T-helper 2 cell treated with Interferon-gamma antibody and Interleukin-4, amounts not matched to agents 100 ng/mL and 5 ng/mL, for 36 hours (primary cell): Measurements from ENCODE around the gene DAPK2. TPM values are rescaled to one million over a fixed set of nuclear protein-coding genes. Genes with fewer than 3 reads are reported as not detected.

Source experiments
- intact Hi-C: fragments of 100-400 bp; cut with micrococcal nuclease; formaldehyde crosslinking; loops from one replicate; pipeline ENCODE4 v1.15.1; 2023
- total RNA-seq: library from RNA; stranded (reverse); gene quantifications from 2 replicates; pipeline ENCODE4 v1.2.3, GENCODE V29; 2022

Gene DAPK2
- total RNA-seq, 1 donor from 2014 or later = 3.9 TPM

DNA sequence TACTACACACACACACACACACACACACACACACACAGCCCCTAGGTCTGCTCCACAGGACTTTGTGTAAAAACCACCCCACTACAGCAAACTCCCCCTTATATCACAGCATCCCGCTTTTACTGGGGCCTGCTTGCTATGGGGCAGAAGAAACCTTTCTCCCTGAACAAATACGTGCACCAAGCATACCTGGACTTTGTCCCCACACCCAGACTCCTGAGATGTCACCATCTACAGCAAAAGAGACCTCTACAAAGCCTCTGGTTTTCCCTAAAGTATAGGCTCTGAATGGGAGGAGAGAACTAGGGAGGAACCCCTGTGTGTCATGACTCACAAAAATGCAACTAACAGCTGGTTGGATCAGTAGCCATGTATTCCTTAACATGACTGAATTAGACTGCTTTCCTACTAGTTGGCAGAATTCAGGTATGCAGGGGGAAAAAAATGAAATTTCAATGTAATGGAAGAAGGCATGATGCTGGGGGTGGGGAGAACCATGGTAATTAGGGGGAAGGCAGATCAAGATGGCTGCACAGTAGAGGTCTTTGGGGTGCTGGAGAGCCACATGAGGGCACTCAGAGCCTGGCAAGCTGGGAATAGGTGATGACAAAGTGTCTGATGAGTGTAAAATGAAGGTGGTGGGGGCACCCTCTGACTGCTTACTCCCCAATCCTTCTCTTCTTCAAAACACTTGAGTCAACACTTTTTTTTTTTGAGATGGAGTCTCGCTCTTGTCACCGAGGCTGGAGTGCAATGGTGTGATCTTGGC, 45.9 kb downstream of the DAPK2 start:
- intact Hi-C loops = no loop called here

GRCh38 chr15:63999177-63999576, 47.1 kb downstream of the DAPK2 start:
- intact Hi-C loops = no loop called here

GRCh38 chr15:63998489-63998888, 47.8 kb downstream of the DAPK2 start:
- intact Hi-C loops = no loop called here

- intact Hi-C loops = no loop called here
Observed at GRCh38 chr15:63997715-63998442, 48.4 kb downstream of the DAPK2 start.

GRCh38 chr15:63996794-63997357, 49.4 kb downstream of the DAPK2 start:
- intact Hi-C loops = no loop called here

- intact Hi-C loops = no loop called here
Observed at GRCh38 chr15:63995789-63996188, 50.5 kb downstream of the DAPK2 start.

GRCh38 chr15:63994073-63994600, 52.1 kb downstream of the DAPK2 start:
- intact Hi-C loops = no loop called here

DNA sequence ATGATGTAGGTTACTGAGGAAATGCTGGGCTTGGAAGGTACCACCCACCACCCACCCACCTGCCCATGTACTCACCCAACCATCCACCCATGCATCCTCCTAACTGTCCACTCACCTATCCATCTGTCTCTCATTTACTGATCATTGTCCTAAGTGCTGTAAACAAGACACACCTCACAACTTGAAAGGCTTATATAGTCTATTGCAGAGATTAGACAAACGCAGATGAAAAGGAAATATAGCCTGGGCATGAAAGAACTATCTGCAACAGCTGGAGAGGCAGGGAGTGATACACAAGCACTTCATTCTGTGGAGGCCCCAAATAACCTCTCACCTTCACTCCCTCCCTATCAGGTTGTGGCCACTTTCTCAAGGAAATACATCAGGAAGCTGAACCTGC, 54.0 kb downstream of the DAPK2 start:
- intact Hi-C loops = no loop called here

DNA sequence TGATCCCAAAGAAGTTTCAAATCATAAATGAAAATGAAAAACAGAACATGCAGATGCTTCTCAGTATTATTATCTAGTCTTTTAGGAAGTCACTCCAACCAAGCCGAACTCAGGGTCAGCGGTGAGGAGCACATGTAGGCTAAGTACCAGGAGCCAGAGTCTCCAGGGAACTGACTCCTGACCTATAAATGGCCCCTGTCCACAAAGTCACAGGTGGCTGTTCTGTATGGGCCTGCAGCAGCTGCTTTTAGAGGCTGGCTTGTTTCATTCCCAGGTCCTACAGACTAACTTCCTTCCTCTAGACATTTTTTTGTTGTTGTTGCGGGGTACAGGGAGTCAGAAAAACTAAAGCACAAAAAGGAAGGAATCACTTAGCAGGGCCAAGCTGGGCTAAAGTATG, 54.6 kb downstream of the DAPK2 start:
- intact Hi-C loops = no loop called here

DNA sequence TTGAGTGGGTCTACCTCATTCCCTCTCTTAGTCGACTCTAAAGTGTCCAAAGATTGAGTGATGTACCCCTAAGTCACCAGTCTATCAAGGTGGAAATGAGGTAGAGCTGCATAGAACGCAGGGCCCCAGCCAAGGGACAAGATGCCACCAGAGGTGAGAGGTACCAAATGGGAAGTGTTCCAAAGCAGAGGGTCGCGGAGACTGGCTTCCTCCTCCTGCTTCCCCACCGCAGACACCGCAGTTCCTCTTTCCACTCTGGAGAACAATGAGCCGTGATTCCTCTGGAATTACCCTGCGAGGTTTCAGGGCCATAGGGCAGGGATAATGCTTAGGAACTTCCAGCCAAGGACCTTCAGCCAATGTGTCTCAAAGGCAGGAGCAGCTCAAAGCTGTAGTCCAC, 55.8 kb downstream of the DAPK2 start:
- intact Hi-C loops = no loop called here

GRCh38 chr15:63987796-63988378, 58.4 kb downstream of the DAPK2 start:
- intact Hi-C loops = no loop called here

GRCh38 chr15:63986751-63987341, 59.4 kb downstream of the DAPK2 start:
- intact Hi-C loops = no loop called here

DNA sequence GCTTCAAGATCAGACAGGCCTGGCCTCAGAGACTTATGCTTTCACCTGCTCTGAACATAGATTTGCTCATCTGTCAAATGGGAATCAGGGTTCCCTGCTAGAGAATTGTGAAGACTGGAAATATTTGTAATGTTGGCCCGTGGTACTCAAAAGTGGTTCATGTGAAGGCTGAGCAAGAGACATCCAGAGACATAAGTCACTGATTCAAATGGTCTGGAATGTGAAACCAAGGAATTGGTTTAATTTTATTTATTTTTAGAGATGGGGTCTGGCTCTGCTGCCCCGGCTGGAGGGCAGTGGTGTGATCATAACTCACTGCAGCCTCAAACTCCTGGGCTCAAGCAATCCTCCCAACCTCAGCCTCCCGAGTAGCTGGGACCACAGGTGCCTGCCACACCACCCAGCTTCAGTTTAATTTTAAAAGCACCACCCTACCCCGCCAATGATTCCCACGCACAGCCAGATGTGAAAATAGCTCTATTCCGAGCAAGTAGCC, 60.1 kb downstream of the DAPK2 start:
- intact Hi-C loops = no loop called here

DNA sequence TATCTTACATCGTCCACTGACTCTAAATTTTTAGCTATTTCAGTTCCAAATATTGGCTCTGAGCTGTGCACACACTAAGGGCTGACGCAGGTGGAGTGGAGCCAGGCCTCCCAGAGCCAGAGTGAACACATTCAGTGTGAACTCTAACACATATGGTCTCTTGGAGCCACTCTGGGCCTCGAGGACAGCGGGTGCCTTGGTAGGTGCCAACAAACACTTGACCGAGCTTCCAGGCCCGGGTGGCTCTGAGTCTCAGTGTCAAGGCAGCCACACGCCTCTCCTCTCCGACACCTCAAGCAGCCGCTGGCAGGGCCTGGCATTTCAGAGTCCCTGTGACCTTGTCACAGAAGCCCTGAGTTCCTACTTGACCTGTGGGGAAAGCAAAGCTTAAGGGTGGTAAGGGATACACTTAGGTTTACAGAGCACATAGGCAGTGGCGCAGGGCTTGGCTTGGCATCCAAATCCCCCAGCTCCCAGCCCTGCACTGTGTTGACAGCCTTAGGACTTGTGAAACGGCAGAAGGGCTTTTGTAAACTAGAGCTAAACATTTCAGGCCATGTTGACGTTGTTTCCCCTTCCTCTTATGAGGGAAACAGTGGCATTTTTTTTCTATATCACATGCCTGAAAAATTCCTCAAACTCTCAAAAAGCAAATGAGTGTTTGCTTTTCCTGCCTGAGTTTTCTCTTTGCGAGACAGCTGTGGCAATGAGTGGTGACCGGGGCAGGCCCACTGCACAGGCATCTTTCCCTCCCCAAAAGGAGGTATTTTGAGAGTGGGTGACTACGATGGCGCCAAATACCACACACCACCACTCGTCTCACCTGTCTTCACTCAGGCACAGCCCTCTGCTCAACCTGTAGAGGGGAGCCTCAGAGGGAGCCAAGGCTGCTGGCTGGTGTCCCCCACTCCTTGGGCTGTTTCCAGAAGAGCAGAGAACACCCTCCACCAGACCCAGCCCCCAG, 60.8 kb downstream of the DAPK2 start:
- intact Hi-C loops = no loop called here

DNA sequence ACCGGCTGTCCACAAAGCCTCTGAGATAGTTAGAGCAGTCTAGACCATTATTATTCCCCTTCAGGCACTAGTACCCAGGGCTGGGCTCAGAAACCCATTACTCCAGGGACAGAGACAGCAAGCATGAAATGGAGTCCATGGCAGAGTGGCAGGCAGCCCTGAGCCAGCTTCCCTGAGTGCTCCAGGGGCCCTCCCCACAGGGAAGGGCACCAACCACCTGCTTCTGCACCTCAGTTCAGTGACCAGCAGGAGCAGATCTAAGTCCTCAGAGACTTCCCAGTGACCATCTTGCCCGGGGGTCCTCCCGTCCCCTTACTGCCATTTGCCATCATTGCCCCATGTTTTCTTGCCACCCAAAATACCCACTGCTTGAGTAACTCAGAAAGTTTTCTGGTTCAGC, 62.0 kb downstream of the DAPK2 start:
- intact Hi-C loops = no loop called here

DNA sequence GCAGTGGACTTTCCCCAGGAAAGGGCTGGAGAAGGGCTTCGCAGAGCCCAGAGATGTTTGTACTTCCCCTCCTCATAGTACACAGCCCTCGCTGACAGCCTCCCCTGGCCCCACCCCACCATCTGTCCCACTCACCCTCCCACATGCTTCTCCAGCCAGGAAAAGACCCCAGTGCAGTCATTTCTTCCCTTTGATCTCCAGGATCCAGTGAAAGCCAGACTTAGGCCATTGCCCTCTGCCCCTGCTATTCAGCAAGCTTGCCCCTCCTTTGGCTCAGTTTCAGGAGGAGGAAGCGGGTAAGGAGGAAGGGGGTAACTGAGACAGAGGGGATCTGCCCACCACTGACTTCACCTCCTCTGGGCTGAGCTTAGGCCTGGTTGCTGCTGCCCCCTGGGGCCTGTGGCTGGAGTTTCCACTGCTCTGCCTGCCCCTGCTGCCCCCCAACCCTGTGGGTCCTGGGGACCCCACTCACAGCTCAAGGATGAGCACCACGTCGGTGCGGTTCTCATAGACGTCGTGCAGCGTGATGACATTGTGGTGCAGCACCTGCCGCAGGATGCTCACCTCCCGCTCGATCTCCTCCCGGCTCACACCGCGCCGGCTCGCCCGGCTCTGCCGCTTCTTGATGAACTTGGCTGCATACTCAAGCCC, 63.1 kb downstream of the DAPK2 start:
- intact Hi-C loops = no loop called here

GRCh38 chr15:63982381-63982854, 63.9 kb downstream of the DAPK2 start:
- intact Hi-C loops = no loop called here

- intact Hi-C loops = no loop called here
Observed at GRCh38 chr15:63981596-63982320, 64.5 kb downstream of the DAPK2 start.

GRCh38 chr15:63979262-63979793, 67.0 kb downstream of the DAPK2 start:
- intact Hi-C loops = no loop called here
